ENCODE results near the gene BCL2. TPM values are rescaled to one million over a fixed set of nuclear protein-coding genes. Genes with fewer than 3 reads are reported as not detected.

BCL2 gene
- total and polyA plus RNA-seq, 2 donors = 11.7 to 17.5 TPM

- Histone ChIP-seq H3K27ac (ENCODE audit: low read depth in 1 of 2, low read length in 1 of 2) (no peak overlapping the region), H3K9me3 (ENCODE audit: control insufficient read depth in 2 of 2, insufficient read depth in 1 of 2, low read length in 1 of 2) (no peaks in the 10 kb centered on the region), H3K27me3 (ENCODE audit: control insufficient read depth in 2 of 2, insufficient read depth in 1 of 2, low read length in 1 of 2) (no peaks in the 10 kb centered on the region), H3K4me3 (ENCODE audit: low read length in 2 of 2) (no peak overlapping the region), H3K36me3 (ENCODE audit: control insufficient read depth in 2 of 2, insufficient read depth in 2 of 2, low read length in 1 of 2) (peaks cover 0 to 6% of the 10 kb centered on the region in 2 donors), H3K4me1 (ENCODE audit: control insufficient read depth in 2 of 2, insufficient read depth in 2 of 2, low read length in 2 of 2) (peaks cover 2 to 29% of the 10 kb centered on the region in 2 donors)
- DNase-seq (ENCODE audit: low read depth in 6 of 9, low spot score in 9 of 9) = no peak
- WGBS = 92% methylated on average over 5 of the region's 5 CpGs
These were observed 137.2 kb downstream of the BCL2 start for GRCh38 chr18:63182310-63182772.

- Histone ChIP-seq H3K4me3 (ENCODE audit: low read length in 2 of 2) (no peak overlapping the region), H3K9me3 (ENCODE audit: control insufficient read depth in 2 of 2, insufficient read depth in 1 of 2, low read length in 1 of 2) (no peaks in the 10 kb centered on the region), H3K4me1 (ENCODE audit: control insufficient read depth in 2 of 2, insufficient read depth in 2 of 2, low read length in 2 of 2) (peaks cover 2 to 29% of the 10 kb centered on the region in 2 donors), H3K27me3 (ENCODE audit: control insufficient read depth in 2 of 2, insufficient read depth in 1 of 2, low read length in 1 of 2) (no peaks in the 10 kb centered on the region), H3K27ac (ENCODE audit: low read depth in 1 of 2, low read length in 1 of 2) (no peak overlapping the region), H3K36me3 (ENCODE audit: control insufficient read depth in 2 of 2, insufficient read depth in 2 of 2, low read length in 1 of 2) (peaks cover 0 to 6% of the 10 kb centered on the region in 2 donors)
- WGBS = 96% methylated on average over 5 of the region's 5 CpGs
- no peak for DNase-seq (ENCODE audit: low read depth in 6 of 9, low spot score in 9 of 9)
These were observed 137.8 kb downstream of the BCL2 start for GRCh38 chr18:63181706-63182309.

- H3K9me3 ChIP-seq (ENCODE audit: control insufficient read depth in 2 of 2, insufficient read depth in 1 of 2, low read length in 1 of 2) = no peaks in the 10 kb centered on the region
- H3K27me3 ChIP-seq (ENCODE audit: control insufficient read depth in 2 of 2, insufficient read depth in 1 of 2, low read length in 1 of 2) = no peaks in the 10 kb centered on the region
- H3K27ac ChIP-seq (ENCODE audit: low read depth in 1 of 2, low read length in 1 of 2) = no peak overlapping the region
- peaks cover 0 to 6% of the 10 kb centered on the region in 2 donors for H3K36me3 ChIP-seq (ENCODE audit: control insufficient read depth in 2 of 2, insufficient read depth in 2 of 2, low read length in 1 of 2)
- 94% methylated on average over 5 of the region's 5 CpGs for WGBS
- no peak overlapping the region for H3K4me3 ChIP-seq (ENCODE audit: low read length in 2 of 2)
- DNase-seq (ENCODE audit: low read depth in 6 of 9, low spot score in 9 of 9) = no peak
- H3K4me1 ChIP-seq (ENCODE audit: control insufficient read depth in 2 of 2, insufficient read depth in 2 of 2, low read length in 2 of 2) = peaks cover 2 to 29% of the 10 kb centered on the region in 2 donors
These were observed 138.6 kb downstream of the BCL2 start for GRCh38 chr18:63180971-63181376.

GRCh38 chr18:63180321-63180720, 139.2 kb downstream of the BCL2 start:
- no peaks in the 10 kb centered on the region for H3K9me3 ChIP-seq (ENCODE audit: control insufficient read depth in 2 of 2, insufficient read depth in 1 of 2, low read length in 1 of 2)
- H3K4me3 ChIP-seq (ENCODE audit: low read length in 2 of 2) = no peak overlapping the region
- H3K27ac ChIP-seq (ENCODE audit: low read depth in 1 of 2, low read length in 1 of 2) = no peak overlapping the region
- WGBS = 98% methylated on average over 11 of the region's 11 CpGs
- no peaks in the 10 kb centered on the region for H3K27me3 ChIP-seq (ENCODE audit: control insufficient read depth in 2 of 2, insufficient read depth in 1 of 2, low read length in 1 of 2)
- H3K4me1 ChIP-seq (ENCODE audit: control insufficient read depth in 2 of 2, insufficient read depth in 2 of 2, low read length in 2 of 2) = peaks cover 2 to 29% of the 10 kb centered on the region in 2 donors
- peaks cover 0 to 6% of the 10 kb centered on the region in 2 donors for H3K36me3 ChIP-seq (ENCODE audit: control insufficient read depth in 2 of 2, insufficient read depth in 2 of 2, low read length in 1 of 2)
- DNase-seq (ENCODE audit: low read depth in 6 of 9, low spot score in 9 of 9) = no peak

- Histone ChIP-seq H3K27me3 (ENCODE audit: control insufficient read depth in 2 of 2, insufficient read depth in 1 of 2, low read length in 1 of 2) (no peaks in the 10 kb centered on the region), H3K36me3 (ENCODE audit: control insufficient read depth in 2 of 2, insufficient read depth in 2 of 2, low read length in 1 of 2) (peaks cover 3 to 6% of the 10 kb centered on the region in 2 donors), H3K27ac (ENCODE audit: low read depth in 1 of 2, low read length in 1 of 2) (no peak overlapping the region), H3K9me3 (ENCODE audit: control insufficient read depth in 2 of 2, insufficient read depth in 1 of 2, low read length in 1 of 2) (no peaks in the 10 kb centered on the region), H3K4me3 (ENCODE audit: low read length in 2 of 2) (no peak overlapping the region), H3K4me1 (ENCODE audit: control insufficient read depth in 2 of 2, insufficient read depth in 2 of 2, low read length in 2 of 2) (peaks cover 2 to 29% of the 10 kb centered on the region in 2 donors)
- DNase-seq (ENCODE audit: low read depth in 6 of 9, low spot score in 9 of 9) = no peak
- over 99% methylated on average over 9 of the region's 9 CpGs for WGBS
These were observed 140.1 kb downstream of the BCL2 start for GRCh38 chr18:63179422-63179821.

- H3K4me1 ChIP-seq (ENCODE audit: control insufficient read depth in 2 of 2, insufficient read depth in 2 of 2, low read length in 2 of 2) = peaks cover 2 to 26% of the 10 kb centered on the region in 2 donors
- no peak overlapping the region for H3K4me3 ChIP-seq (ENCODE audit: low read length in 2 of 2)
- no peaks in the 10 kb centered on the region for H3K27me3 ChIP-seq (ENCODE audit: control insufficient read depth in 2 of 2, insufficient read depth in 1 of 2, low read length in 1 of 2)
- 99% methylated on average over 2 of the region's 2 CpGs for WGBS
- no peak overlapping the region for H3K27ac ChIP-seq (ENCODE audit: low read depth in 1 of 2, low read length in 1 of 2)
- H3K36me3 ChIP-seq (ENCODE audit: control insufficient read depth in 2 of 2, insufficient read depth in 2 of 2, low read length in 1 of 2) = peaks cover 3 to 6% of the 10 kb centered on the region in 2 donors
- DNase-seq (ENCODE audit: low read depth in 6 of 9, low spot score in 9 of 9) = no peak
- no peaks in the 10 kb centered on the region for H3K9me3 ChIP-seq (ENCODE audit: control insufficient read depth in 2 of 2, insufficient read depth in 1 of 2, low read length in 1 of 2)
These were observed 140.6 kb downstream of the BCL2 start for GRCh38 chr18:63178971-63179370.

GRCh38 chr18:63177919-63178821, 141.4 kb downstream of the BCL2 start:
- no peaks in the 10 kb centered on the region for H3K27me3 ChIP-seq (ENCODE audit: control insufficient read depth in 2 of 2, insufficient read depth in 1 of 2, low read length in 1 of 2)
- no peaks in the 10 kb centered on the region for H3K9me3 ChIP-seq (ENCODE audit: control insufficient read depth in 2 of 2, insufficient read depth in 1 of 2, low read length in 1 of 2)
- no peak overlapping the region for H3K27ac ChIP-seq (ENCODE audit: low read depth in 1 of 2, low read length in 1 of 2)
- no peak overlapping the region for H3K4me3 ChIP-seq (ENCODE audit: low read length in 2 of 2)
- WGBS = 96% methylated on average over 25 of the region's 25 CpGs
- DNase-seq (ENCODE audit: low read depth in 6 of 9, low spot score in 9 of 9) = no peak
- peaks cover 3 to 6% of the 10 kb centered on the region in 2 donors for H3K36me3 ChIP-seq (ENCODE audit: control insufficient read depth in 2 of 2, insufficient read depth in 2 of 2, low read length in 1 of 2)
- H3K4me1 ChIP-seq (ENCODE audit: control insufficient read depth in 2 of 2, insufficient read depth in 2 of 2, low read length in 2 of 2) = peaks cover 1 to 19% of the 10 kb centered on the region in 2 donors

GRCh38 chr18:63177259-63177658, 142.3 kb downstream of the BCL2 start:
- 91% methylated on average over 6 of the region's 6 CpGs for WGBS
- Histone ChIP-seq H3K27me3 (ENCODE audit: control insufficient read depth in 2 of 2, insufficient read depth in 1 of 2, low read length in 1 of 2) (no peaks in the 10 kb centered on the region), H3K27ac (ENCODE audit: low read depth in 1 of 2, low read length in 1 of 2) (no peak overlapping the region), H3K9me3 (ENCODE audit: control insufficient read depth in 2 of 2, insufficient read depth in 1 of 2, low read length in 1 of 2) (no peaks in the 10 kb centered on the region), H3K4me3 (ENCODE audit: low read length in 2 of 2) (no peak overlapping the region), H3K36me3 (ENCODE audit: control insufficient read depth in 2 of 2, insufficient read depth in 2 of 2, low read length in 1 of 2) (peaks cover 3 to 6% of the 10 kb centered on the region in 2 donors), H3K4me1 (ENCODE audit: control insufficient read depth in 2 of 2, insufficient read depth in 2 of 2, low read length in 2 of 2) (peaks cover 0 to 12% of the 10 kb centered on the region in 2 donors)
- no peak for DNase-seq (ENCODE audit: low read depth in 6 of 9, low spot score in 9 of 9)

- no peaks in the 10 kb centered on the region for H3K27me3 ChIP-seq (ENCODE audit: control insufficient read depth in 2 of 2, insufficient read depth in 1 of 2, low read length in 1 of 2)
- H3K4me1 ChIP-seq (ENCODE audit: control insufficient read depth in 2 of 2, insufficient read depth in 2 of 2, low read length in 2 of 2) = peaks cover 0 to 8% of the 10 kb centered on the region in 2 donors
- no peak for DNase-seq (ENCODE audit: low read depth in 6 of 9, low spot score in 9 of 9)
- H3K4me3 ChIP-seq (ENCODE audit: low read length in 2 of 2) = no peak overlapping the region
- no peak overlapping the region for H3K27ac ChIP-seq (ENCODE audit: low read depth in 1 of 2, low read length in 1 of 2)
- no peaks in the 10 kb centered on the region for H3K9me3 ChIP-seq (ENCODE audit: control insufficient read depth in 2 of 2, insufficient read depth in 1 of 2, low read length in 1 of 2)
- H3K36me3 ChIP-seq (ENCODE audit: control insufficient read depth in 2 of 2, insufficient read depth in 2 of 2, low read length in 1 of 2) = peaks cover 0 to 3% of the 10 kb centered on the region in 2 donors
- WGBS = 98% methylated on average over 2 of the region's 2 CpGs
These were observed 144.3 kb downstream of the BCL2 start for GRCh38 chr18:63175264-63175663.
